Cerebellar cortex (tissue), 1 donor: ENCODE data around the gene NBEAL1.
"Not testable (repeated sequence)": the region's sequence is repeated elsewhere in the genome, so short reads cannot be mapped to it uniquely, and the experiment has no call there.

Experiments
- DNase-seq: peaks from one replicate; pipeline ENCODE4 v3.0.0-alpha.2; 2015; ENCODE audit warnings: low spot score

Gene NBEAL1

DNA sequence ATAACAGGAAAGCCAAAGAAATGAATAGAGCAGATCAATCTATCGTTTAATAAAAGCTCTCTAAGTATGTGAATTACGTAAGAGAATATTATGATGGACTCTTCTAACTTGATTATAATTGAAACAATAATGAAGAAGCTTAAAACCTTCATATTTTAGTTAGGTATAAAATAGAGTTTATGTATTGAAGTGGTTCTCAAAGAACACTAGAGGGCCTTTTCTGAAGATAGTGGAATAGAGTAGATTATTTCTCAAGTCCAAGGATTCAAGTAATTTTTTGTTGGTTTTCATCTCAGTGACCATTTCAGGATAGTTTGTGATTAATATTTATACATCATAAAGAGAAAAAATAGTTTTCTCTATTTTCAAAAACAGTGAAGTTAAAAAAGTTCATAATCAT lies 97.7 kb downstream of the NBEAL1 start:
- no peak for DNase-seq

DNA sequence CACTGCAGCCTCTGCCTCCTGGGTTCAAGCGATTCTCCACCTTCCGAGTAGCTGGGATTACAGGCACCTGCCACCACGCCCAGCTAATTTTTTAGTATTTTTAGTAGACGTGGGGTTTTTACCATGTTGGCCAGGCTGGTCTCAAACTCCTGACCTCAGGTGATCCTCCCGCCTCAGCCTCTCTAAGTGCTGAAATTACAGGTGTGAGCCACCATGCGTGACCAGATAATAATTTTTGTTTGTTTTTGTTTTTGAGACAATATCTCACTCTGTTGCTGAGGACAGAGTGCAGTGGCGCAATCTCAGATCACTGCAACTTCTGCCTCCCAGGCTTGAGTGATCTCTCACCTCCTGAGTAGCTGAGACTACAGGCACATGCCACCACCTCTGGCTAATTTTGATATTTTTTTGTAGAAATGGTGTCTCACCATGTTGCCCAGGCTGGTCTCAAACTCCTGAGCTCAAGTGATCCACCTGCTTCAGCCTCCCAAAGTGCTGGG lies 100.6 kb downstream of the NBEAL1 start:
- not testable (repeated sequence) for DNase-seq

DNA sequence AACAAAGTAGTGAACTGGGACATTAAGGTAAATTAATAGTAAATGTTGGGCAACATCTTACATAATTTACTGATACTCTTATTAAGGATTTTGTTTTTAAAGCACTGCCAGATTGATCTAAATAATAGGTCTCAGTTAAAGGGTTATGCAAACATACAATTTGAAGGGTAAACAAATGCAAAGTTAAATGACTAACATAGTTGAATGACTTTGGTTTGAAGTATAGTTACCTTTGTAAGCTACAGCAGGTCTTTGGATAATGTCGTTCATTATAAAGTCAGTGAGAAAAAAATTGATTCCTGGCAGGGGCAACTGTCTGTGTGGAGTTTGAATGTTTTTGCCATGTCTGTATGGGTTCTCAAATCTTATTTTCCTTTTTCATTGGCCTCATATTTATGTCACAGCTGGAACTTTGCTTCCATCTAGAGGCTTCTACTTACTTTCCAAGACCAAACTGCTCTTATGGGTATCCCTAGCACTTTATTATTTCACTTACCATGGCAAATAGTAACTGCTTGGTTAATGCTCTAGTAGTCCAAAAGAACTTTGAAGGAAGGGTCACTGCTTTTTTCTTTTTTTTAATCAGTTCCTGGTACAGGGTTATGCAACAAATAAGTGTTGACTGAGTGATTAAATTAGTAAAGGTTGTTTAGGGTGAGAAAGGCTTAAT lies 107.8 kb downstream of the NBEAL1 start:
- DNase-seq = peak; percentile 19

- DNase-seq = no peak
Observed at GRCh38 chr2:203126996-203127395, 112.3 kb downstream of the NBEAL1 start.

DNA sequence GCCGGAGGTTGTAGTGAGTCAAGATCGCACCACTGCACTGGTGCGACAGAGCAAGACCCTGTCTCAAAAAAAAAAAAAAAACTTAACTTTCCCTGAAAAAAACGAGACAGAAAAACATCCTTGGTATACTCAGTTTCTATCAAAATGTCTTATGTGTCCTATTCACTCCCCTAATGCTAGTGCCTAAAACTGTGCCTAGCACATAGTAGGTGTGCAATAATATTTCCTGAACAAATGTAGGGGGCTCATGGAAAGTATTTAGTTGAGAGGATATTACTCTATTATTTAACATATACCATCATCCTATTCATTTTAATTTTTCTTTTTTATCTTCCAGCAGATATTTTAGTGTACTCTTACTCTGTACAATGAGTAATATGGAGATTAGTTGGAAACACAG lies 120.4 kb downstream of the NBEAL1 start:
- no peak for DNase-seq

- DNase-seq = no peak
Observed at GRCh38 chr2:203143391-203143790, 128.7 kb downstream of the NBEAL1 start.

GRCh38 chr2:203149194-203149593 lies 134.5 kb downstream of the NBEAL1 start:
- DNase-seq = no peak

- no peak for DNase-seq
Observed at GRCh38 chr2:203155406-203155805, 140.7 kb downstream of the NBEAL1 start.

DNA sequence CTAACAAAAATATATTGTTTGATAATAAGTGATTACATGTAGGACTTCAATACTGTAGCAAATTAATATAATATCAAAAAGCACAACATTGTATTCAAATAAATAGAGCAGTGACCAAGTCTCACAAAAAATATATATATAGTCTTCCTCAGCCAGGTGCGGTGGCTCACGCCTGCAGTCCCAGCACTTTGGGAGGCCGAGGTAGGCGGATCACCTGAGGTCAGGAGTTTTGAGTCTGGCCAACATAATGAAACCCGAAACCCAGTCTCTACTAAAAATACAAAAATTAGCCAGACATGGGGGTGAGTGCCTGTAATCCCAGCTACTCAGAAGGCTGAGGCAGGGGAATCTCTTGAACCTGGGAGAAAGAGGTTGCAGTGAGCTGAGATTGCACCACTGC lies 148.0 kb downstream of the NBEAL1 start:
- not testable (repeated sequence) for DNase-seq

- no peak for DNase-seq
Observed at GRCh38 chr2:203164311-203164935, 149.7 kb downstream of the NBEAL1 start.

- no peak for DNase-seq
Observed at GRCh38 chr2:203167751-203168150, 153.1 kb downstream of the NBEAL1 start.

DNA sequence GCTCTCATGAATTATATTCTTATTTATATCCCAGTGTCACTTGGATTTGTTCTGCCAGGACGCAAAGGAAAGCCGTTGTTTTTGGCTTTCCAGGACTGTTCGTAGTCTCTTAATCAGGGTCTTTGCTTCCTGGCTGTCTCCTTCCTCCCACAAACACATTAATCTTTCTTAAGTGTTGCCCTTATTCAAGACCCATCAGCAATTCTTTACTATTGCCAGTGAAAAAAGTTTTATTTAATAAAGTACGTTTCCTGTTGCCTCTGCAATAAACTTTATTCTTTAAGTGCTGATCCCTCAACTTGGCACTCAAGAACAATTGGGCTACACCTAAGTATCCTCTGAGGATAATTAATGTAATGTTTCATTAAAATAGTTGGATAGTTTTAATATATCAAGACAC lies 155.8 kb downstream of the NBEAL1 start:
- DNase-seq = no peak

GRCh38 chr2:203175371-203175770 lies 160.7 kb downstream of the NBEAL1 start:
- no peak for DNase-seq

DNA sequence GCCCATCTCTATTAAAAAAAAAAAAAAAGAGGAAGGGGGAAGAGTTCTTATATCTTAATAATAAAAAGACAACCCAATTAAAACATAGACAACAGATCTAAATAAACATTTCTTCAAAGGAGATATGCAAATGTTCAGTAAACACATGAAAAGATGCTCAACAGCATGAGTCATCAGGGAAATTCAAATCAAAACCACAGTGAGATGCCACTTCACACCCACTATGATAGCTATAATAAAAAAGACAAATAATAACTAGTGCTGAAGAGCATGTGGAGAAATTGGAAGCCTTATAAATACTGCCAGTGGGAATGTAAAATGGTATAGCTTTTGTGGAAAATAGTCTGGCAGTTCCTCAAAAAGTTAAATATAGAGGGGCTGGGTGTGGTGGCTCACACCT lies 162.7 kb downstream of the NBEAL1 start:
- DNase-seq = no peak

DNA sequence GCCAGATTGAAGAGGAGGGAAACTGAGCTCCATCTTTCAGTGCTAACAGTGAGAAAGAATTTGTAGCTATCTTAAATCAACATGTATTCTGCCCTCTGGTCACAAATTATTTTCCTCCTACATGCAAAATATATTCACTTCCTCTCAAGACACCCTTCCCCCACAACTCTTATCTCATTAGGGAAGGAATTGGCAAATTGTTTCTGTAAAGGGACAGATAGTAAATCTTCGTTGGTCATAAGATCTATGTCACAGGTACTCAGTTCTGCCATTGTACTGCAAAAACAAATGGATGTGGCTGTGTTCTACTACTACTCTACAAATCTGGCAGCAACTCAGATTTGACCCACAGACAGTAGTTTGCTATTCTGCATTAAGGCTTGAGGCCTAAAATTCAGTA lies 171.2 kb downstream of the NBEAL1 start:
- no peak for DNase-seq

GRCh38 chr2:203190547-203190946 lies 175.9 kb downstream of the NBEAL1 start:
- not testable (repeated sequence) for DNase-seq

GRCh38 chr2:203191026-203191425 lies 176.4 kb downstream of the NBEAL1 start:
- not testable (repeated sequence) for DNase-seq

DNA sequence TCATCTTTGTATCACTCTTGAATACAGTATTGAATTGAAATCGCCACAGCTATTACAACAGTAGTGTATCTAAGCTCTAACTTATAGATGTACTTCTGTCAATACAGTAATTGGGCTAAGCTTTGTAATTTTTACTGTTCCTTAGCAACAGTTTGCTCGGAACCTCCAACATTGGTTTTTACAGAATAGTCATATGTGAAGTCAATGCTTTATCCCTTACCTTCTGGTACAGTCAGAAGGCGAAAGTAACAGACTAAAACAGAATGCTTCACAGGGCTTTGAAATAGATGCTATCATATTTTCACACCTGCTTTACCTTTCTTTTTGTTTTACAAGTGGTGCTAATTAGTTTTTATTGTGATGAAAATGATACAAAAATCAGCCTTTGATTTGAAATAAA lies 177.3 kb downstream of the NBEAL1 start:
- DNase-seq = no peak

DNA sequence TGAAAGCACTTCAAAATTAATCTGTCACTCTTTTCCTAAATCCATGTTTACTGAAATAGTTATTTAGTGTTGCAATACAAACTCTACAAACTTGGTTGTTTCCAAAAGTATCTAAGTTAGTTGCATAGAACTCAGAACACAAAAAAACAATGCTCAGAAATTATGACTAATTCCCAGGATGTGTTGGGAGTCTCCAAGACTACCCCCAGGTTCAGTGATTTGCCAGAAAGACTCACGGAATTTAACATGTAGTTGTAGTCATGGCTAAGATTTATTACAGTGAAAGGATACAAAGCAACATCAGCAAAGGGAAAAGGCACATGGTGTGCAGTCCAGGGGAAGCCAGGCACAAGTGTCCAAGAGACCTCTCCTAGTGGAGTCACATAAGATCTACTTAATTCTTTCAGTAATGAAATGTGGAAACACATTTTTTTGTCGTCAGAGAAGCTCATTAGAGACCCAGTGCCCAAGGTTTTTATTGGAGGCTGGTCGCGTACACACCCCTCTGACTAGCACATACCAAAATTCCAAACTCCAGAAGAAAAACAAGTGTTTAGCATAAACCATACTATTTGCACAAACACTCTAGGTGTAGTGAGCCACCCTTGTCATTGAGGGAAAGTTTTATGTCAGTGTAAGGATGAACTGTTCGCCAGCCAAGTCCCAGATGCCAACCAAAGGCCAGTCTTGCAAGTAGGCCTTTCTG lies 180.8 kb downstream of the NBEAL1 start:
- DNase-seq = no peak

DNA sequence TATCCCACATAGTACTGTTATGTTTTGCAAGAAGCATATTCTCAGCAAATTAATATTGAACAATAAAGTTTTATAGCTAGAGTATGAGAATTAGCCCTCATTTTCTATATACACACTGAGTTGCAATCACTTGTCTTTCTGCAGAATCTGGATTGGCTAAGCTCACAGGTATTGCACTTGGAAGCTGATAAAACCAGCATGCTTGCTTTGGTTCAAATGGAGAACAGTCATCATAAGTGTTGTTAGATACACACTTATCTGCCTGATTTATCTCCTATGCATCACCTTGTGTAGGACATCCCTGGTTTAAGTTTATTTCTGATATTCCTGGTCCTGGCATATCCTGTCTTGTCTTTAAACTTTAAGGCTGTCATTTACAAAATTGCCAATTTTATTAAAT lies 186.2 kb downstream of the NBEAL1 start:
- DNase-seq = no peak

DNA sequence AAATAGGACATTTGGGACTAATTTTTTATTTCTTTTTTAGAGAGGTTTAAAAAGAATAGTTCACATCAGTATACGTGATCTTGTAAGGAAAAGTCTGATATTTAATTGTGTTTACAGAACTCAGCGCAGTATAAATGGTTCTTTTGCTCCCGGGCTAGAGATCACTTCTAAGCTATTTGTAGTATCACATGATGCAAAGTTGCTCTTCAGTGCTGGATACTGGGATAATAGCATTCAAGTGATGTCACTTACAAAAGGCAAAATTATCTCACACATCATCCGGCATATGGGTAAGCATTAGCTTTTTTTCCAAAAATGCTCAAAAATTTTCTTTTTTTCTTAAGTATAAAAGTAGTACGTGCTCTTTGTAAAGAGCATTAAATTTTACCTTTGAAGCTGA lies 186.8 kb downstream of the NBEAL1 start:
- DNase-seq = no peak

GRCh38 chr2:203209538-203209937 lies 194.9 kb downstream of the NBEAL1 start:
- no peak for DNase-seq

DNA sequence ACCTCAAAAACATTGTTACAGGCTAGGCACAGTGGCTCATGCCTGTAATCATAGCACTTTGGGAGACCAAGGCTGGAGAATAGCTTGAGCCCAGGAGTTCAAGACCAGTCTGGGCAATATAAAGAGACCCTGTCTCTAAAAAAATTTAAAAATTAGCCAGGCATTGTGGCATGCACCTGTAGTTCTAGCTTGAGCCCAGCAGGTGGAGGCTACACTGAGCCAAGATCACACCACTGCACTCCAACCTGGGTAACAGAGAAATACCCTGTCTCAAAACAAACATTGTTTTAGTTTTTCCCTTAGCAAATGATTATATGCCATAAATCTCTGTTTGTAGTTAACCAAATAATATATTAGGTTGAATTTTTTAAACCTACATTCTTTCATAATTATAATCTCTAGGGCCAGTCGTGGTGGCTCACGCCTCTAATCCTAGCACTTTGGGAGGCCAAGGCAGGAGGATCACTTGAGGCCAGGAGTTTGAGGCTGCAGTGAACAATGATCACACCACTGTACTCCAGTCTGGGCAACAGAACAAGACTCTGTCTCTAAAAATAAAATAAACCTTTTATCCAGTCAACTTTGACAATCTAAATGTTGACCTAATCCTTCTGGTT lies 210.9 kb downstream of the NBEAL1 start:
- peak; percentile 23 for DNase-seq
